Embryonic facial prominence (tissue), 1 donor: ENCODE data around the gene CD300C.
"Not testable (repeated sequence)": the region's sequence is repeated elsewhere in the genome, so short reads cannot be mapped to it uniquely, and the experiment has no call there.

Source experiments
- DNase-seq: peaks from one replicate; pipeline ENCODE4 v3.0.0-alpha.2; 2016; ENCODE audit errors: extremely low spot score

CD300C gene

DNA sequence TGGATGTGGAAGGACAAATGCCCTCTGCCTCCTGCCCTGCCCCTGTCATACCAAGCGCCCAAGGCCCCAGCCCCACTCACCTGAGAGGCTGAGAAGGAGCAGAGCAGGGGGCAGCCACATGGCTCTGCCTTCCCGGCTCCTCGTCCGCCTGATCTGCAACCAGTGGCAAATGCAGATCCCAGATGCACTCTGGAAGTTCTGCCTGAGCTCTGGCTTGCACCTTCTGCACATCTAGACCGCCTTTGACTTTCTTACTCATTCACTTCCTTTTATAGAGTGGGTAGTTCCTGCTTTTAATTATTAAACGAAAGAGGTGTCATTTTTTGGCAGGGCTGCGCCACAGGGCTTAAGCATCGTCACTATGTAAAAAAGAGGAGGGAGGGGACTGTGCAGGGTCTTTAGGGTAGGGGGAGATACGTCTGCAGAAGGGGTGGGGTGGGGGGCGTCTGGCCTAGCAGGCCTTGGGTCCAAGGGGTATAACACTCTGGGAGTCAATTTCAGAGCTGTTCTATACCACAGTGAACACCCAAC lies 14.6 kb downstream of the CD300C start, which contains the start of gene CD300LB:
Gene CD300LB, minus strand, starts transcription at position 245 of the 531 bp plus-strand sequence. Its CDS starts 125 bp downstream, at position 120.
- no peak for DNase-seq

- no peak for DNase-seq
These were observed 15.1 kb downstream of the CD300C start for GRCh38 chr17:74530831-74531150.

- DNase-seq, result no peak
These were observed 16.7 kb downstream of the CD300C start for GRCh38 chr17:74529243-74529642.

DNA sequence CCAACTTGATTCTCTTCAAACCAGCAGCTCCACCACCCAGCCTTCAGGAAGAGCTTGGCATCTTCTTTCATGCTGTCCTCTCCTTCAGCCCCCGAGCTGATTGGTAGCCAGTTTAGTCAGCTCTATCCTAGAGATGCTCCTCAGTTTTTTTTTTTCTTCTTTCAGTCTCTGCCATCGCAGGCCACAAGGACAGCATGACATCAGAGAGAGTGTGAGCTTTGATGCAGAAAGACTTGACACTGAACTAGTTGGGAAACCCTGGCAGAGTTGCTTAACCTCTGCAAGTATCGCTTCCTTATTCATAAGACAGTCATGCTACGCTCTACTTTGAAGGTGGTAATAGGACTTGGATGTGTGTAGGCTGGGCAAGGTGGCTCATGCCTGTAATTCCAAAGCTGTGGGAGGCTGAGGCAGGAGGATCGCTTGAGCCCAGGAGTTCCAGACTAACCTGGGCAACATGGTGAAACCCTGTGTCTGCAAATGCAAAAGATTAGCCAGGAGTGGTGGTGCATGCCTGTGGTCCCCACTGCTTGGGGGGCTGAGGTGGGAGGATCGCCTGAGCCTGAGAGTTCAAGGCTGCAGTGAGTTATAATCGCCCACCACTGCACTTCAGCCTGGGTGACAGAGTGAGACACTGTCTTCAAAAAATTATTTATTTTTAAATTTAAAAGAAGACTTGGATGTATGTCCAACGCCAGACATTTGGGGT lies 17.3 kb downstream of the CD300C start:
- no peak for DNase-seq

- no peak for DNase-seq
These were observed 18.2 kb downstream of the CD300C start for GRCh38 chr17:74527756-74528155.

- DNase-seq, result no peak
These were observed 18.8 kb downstream of the CD300C start for GRCh38 chr17:74527081-74527480.

GRCh38 chr17:74526681-74527080 lies 19.2 kb downstream of the CD300C start:
- DNase-seq, result no peak

DNA sequence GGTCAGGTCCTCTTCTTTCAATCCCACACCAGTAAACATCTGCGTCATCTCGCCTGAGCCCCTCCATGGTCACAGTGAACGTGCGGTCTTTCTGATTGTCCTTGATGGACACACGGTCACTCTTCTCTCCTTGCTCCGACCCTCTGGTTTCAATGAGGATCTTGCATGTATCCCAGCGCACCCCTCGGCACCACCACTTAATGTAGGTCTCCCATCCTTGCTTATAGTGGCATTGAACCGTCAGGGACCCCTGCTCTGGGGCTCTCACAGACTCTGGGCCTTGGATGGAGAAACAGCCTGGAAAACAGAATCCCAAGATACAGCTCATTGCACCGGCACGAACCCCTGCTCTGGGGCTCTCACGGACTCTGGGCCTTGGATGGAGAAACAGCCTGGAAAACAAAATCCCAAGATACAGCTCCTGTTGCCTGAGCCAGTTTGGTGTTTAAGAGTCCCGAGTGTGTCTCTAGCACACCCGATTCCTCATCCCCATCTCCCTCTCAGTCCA lies 20.1 kb downstream of the CD300C start:
- no peak for DNase-seq

GRCh38 chr17:74525465-74525725 lies 20.5 kb downstream of the CD300C start:
- DNase-seq, result no peak

DNA sequence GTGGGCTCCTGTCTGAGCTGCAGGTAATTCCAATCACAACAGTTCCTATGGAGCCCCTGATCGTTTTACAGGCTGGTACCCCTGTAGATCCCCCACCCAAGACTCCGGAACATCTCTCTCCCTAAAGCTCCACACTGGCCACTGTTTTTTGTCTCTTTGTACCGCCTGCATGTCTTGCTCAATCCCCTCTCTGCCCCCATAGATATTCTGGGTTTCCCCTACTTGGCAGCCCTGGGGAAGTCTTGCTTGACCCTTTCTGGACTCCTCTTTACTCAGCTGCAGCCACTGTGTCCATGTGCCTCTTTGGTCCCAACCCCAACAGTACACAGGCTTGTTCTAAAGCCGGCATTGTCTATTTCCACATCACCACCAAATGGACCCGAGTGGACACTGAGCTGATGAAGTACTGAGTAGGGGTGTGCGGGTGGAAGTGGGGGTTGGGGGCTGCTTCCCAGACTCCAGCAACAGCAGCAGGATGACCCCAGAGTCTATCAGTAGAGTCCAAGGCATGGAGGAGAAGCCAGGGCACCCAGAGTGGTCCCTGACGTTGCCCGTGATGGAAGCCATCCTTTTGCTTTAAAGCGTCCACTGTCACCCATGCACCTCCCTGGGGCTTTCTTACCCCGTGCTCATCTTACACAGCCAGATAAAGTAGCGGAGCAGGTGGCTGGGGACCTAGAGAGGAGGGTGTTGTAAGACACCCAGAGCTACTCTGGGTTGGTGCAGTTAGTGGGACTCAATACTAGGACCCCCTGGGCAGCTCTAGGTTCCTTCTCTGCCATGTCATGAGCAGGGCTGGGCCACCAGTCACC lies 21.1 kb downstream of the CD300C start:
- DNase-seq, result no peak

GRCh38 chr17:74523308-74523707 lies 22.6 kb downstream of the CD300C start:
- DNase-seq, result no peak

DNA sequence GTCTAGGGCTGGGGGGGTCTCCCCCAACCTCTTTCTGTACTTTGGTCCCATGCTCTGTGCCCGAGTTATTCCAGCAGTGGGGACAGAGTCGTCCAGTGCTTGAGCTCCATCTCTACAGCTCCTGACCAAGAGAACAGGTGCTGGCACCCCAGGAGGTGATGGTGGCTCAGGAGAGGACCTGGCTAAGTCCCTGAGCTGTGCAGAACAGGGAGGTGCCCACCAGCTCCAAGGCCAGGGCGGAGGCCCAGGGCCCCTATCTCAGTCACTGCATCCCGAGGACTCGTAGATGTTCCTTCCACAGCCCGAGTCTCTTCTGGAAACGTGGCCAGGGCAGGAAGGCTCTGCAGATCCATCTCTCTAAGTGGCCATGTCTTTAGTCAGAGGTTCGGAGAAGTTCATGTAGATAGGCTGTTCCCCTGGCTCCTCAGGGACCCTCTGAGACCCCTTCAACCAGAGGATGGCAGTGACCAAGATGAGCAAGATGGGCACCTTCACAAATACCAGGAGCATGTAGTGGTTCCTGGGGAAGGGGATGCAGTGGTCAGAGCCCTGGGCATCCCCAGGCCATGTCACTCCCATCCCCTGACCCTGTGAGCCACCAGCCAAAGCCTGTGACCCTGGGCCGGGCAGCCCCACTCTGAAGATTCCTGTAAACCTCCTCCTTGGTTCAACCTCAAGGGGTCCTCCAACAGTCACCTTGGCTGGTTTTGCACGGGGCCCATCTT lies 23.4 kb downstream of the CD300C start:
- no peak for DNase-seq

DNA sequence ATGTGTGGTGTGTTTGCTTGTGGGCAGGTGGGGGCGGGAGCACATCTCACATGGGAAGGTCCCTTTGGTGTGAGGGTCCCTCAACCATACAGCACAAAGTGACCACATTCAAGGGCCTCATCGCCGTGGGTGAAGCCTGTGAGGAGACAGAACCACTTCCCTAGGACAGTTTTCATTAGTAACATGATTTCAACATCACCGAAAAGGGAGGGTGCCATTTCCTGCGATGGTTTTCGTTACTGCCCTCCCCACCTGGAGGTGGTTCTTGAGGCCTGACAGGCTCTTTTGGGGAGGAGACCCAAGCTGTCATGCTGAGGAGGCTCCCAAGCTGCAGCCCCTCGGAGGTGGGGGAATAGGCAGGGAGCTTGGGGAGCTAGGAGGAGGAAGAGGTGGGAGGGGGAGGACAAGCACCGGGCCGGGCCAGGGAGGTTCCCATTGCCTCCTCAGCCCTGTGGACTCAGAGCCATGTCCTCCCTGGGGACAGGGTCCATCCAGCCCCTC lies 24.2 kb downstream of the CD300C start:
- DNase-seq, result no peak

DNA sequence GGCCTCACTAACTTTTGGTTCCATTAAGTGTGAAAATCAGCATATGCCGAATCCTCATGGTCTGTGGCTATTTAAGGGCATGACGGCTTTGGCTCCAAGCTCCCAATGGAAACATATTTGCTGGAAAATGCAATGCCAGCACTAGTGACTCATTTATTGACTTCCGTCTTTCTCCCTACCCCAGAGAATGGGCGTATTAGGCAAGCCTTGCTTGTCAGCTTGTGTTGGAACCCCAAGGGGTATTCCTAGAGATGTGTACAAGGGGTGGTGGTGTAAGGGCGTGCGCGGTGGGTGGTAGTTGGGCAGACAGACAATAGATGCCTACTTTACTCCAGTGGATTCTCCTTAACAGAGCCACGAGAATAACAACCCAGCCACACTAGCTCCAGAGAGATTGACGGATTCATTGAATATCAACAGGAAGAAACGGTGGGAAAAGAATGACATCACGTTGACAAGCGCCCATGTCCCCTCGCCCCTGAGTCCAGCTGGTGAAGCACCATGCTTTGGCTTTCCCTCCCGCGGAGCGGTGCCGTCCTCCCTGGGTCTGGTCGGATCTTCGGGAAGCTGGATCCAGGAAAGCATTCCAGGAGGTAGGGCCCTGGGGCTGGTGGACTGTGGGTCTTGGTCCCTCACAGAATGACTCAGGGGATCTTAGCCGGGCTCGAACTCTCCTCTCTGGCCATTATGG lies 25.0 kb downstream of the CD300C start:
- no peak for DNase-seq

DNA sequence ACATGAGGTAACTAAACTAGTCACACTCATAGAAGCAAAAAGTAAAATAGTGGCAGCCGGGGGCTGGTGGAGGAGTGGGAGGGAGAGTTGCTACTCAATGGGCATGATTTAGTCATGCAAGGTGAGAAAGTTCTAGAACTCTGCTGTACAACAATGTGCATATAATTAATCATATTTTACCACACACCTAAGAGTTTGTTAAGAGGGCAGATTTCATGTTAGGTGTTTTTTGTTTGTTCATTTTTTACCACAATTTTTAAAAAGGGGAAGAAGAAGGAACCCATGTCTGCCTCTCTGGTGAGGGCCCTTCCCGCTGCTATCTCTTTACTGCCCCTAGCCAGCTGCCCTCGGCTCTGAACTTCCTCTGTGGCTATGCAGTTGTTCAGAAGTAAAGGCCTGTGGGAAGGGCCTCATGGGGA lies 25.9 kb downstream of the CD300C start:
- DNase-seq, result no peak

DNA sequence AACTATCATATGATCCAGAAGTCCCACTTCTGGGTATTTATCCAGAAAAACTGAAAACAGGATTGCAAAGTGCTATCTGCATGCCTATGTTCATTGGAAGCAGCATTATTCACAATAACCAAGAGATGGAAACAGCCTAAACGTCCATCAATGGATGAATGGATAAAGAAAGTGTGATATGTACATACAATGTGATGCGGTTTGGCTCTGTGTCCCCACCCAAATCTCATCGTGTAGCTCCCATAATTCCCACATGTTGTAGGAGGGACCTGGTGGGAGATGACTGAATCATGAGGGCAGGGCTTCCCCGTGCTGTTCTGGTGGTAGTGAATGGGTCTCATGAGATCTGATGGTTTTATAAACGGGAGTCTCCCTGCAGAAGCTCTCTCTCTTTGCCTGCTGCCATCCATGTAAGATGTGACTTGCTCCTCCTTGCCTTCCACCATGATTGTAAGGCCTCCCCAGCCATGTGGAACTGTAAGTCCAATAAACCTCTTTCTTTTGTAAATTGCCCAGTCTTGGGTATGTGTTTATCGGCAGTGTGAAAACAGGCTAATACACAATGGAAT lies 27.4 kb downstream of the CD300C start:
- not testable (repeated sequence) for DNase-seq

GRCh38 chr17:74516561-74517328 lies 29.2 kb downstream of the CD300C start:
- DNase-seq, result no peak

GRCh38 chr17:74515941-74516340 lies 30.0 kb downstream of the CD300C start:
- no peak for DNase-seq

DNA sequence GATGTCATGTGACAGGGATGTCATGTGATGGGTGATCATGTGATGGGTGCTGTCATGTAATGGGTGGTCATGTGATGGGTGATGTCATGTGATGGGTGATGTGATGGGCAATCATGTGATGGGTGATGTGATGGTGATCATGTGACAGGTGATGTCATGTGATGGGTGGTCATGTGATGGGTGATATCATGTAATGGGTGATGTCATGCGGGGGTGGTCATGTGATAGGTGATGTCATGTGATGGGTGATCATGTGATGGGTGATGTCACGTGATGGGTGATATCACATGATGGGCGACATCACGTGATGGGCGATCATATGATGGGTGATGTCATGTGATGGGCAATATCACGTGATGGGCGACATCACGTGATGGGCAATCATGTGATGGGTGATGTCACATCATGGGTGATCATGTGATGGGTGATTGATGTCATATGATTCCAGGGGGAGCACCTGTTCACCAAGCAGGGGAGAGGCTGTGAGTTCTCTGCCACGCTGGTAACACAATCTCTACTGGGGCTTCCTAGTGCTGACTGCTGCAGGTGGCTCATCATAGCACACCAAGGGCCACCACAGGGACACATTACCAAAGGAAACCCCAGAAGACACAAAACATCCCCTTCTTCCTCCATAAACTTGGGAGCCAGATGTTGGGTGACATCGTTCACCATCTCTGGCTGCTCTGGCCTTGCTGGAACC lies 31.1 kb downstream of the CD300C start:
- DNase-seq, result no peak
